Gastrocnemius medialis (tissue), 4 donors: Measurements from ENCODE around the gene MRPL3.

Experiments used
- CTCF ChIP-seq, 5 experiments: fragments of 450-650 bp in 3 of 5; fragments of 200-600 bp in 2 of 5; sonication (generic) in 2 of 5; IDR thresholded peaks in 4 of 5; conservative IDR thresholded peaks in 1 of 5; 1 replicate in 4 of 5; 2 replicates in 1 of 5; pipeline ENCODE4 v1.5.1; 2016 to 2019; ENCODE audit warnings: antibody characterized with exemption in 5 of 5, mild to moderate bottlenecking in 3 of 5, moderate library complexity in 3 of 5
- POLR2A ChIP-seq, 2 donors: fragments of 450-650 bp; IDR thresholded peaks; one replicate each; pipeline ENCODE4 v1.6.1; 2017; ENCODE audit warnings: antibody characterized with exemption in 2 of 2, mild to moderate bottlenecking in 2 of 2, moderate library complexity in 2 of 2

GRCh38 chr3:131538968-131539367 lies 36.2 kb upstream of the MRPL3 start:
- TF ChIP-seq CTCF (IDR thresholded peaks at IDR 0.05 in 4 of 5, conservative IDR thresholded peaks at IDR 0.05 in 1 of 5) (no peak), POLR2A (IDR thresholded peaks at IDR 0.05) (no peak)
